Measurements from ENCODE around the gene ASIC2.

- no peak for TF ChIP-seq CTCF (IDR thresholded peaks at IDR 0.05)
- no peak for TF ChIP-seq POLR2A (IDR thresholded peaks at IDR 0.05)
- no peak for TF ChIP-seq POLR2AphosphoS5 (IDR thresholded peaks at IDR 0.05)
Measured at GRCh38 chr17:33214996-33215395, 78.1 kb downstream of the ASIC2 start.
